Cerebellar nuclear complex (tissue), 1 donor: ENCODE measurements around the gene KCTD10.
"Not testable (repeated sequence)": the region's sequence is repeated elsewhere in the genome, so short reads cannot be mapped to it uniquely, and the experiment has no call there.

Experiments
- DNase-seq, 2 experiments: peaks; one replicate each; lab custom pipeline; 2025; lab: John Stamatoyannopoulos, UW

KCTD10 gene

DNA sequence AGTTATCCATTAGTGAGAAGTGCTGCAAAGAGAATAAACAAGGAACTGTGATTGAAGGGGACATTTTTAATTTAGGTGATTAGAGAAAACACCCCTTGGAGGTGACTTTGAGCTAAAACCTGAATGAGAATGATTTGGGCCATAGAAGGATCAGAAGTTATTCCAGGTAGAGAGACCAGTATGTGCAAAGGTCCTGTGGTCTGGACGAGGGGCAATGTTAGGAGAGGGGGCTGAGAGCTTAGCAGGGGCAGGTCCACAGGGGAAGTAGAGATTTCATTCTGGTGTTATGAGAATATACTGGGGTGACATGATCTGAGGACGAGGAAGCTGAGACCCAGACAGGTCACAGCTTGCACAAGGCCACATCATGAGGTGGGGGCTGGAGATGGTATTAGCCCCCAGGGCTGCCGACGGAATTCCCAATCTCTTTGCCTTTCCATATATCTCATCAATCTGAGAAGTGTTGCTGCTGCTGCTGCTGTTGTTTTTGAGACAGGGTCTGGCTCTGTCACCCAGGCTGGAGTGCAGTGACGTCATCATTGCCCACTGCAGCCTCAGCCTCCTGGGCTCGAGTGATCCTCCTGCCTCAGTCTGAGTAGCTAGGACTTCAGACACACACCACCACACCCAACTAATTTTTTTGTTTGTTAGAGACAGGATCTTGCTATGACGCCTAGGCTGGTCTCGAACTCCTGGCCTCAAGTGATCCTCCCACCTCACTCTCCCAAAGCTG is 55.6 kb downstream of the KCTD10 start:
- DNase-seq: no peak

- no peak for DNase-seq
Measured at GRCh38 chr12:109418848-109419480, 58.1 kb downstream of the KCTD10 start.

DNA sequence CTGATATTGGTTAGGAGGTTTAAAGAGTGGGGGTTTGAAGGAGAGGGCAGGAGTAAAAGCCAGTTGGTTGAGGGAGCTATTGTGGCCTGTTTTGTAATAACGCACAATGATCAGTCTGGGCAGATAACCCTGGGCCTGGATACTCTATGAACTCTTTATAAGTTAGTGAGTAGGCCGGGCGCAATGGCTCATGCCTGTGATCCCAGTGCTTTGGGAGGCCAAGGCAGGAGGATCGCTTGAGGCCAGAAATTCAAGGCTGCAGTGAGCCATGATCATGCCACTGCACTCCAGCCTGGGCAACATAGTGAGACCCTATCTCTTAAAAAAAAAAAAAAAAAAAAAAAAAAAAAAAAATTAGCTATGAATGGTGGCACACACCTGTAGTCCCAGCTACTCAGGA is 71.0 kb downstream of the KCTD10 start:
- not testable (repeated sequence) for DNase-seq

- not testable (repeated sequence) for DNase-seq
Measured at GRCh38 chr12:109404841-109405240, 72.3 kb downstream of the KCTD10 start.
